ENCODE results near the gene OAT.
A peak's percentile ranks its signal among the peaks of the same experiment; 100 is the strongest.
"Not testable (repeated sequence)": the region's sequence is repeated elsewhere in the genome, so short reads cannot be mapped to it uniquely, and the experiment has no call there.

Gene OAT

DNA sequence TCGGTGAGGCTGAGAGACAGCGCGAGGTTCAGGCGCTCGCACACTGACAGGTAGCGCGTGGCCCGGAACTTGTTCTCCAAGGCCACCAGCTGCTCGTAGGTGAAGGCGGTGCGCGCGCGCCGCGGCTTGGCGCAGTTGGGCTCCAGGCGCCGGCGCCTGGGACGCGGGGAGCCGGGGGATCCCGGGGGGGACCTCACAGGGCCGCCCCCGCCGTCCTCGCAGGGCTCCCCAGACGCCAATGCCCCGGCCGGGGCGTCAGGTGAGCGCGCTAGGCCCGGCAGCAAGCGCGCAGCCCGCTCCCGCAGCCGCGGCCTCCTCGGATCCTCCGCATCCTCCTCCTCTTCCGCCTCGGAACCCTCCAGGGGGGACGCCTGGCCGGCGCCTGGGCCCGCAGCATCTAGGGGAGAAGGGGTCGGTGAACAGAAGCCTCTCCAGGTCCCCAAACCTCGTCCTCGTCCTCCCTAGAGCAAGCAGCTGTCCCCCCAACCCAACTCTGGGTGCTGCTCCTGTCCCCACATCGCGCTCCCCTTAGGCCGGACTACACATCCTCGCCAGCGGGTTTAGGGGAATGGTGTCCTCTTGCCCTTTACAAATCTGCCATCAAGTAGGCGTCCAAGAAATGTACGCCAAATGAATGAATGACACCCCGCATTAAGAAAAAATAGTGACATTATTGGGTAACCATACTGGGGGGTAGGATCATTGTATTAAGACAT is 29.2 kb upstream of the OAT start:
- no peak for DNase-seq (ENCODE audit: low spot score)

DNA sequence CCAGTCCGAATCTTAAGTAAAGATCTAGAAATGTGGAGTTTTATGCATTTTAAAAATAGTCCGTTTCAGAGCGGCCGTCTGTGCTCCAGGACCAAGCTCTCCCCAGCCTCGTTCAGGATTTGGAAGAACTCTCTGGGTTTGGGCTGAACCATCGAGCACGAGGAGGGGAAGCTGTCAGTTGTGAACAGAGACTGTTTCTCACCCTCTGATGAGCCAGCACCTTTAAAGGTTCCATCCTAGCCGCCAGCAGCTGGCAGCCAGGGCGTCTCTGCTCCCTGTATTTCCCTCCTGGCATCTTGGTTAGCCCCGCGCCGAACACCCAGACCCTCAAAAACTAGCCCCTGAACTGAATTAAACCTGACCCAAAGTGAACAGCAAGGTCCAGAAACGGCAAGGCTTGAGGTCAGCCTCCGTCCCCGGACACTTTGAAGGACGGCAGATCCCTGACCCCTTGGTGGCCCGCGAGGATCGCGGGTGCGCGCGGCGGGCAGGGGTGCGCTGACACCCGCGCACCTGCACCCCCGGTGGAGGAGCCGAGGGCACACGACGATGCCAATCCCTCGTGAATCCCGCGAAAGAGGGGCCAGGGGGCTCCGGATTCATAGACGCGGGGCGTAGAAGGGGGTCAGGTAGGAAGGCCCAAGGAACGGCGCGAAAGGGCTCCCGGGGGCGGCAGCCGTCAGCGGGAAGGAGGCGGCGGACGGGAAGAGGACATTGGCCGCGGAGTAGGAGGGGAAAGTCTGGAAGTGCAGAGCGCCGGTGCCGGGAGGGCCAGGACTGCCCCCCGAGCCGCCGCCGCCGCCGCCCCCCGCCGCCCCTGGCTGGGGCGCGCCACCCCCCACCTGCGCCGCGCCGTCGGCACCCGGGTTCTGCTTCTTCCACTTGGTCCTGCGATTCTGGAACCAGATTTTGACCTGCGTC is 28.4 kb upstream of the OAT start:
- DNase-seq (ENCODE audit: low spot score): no peak

DNA sequence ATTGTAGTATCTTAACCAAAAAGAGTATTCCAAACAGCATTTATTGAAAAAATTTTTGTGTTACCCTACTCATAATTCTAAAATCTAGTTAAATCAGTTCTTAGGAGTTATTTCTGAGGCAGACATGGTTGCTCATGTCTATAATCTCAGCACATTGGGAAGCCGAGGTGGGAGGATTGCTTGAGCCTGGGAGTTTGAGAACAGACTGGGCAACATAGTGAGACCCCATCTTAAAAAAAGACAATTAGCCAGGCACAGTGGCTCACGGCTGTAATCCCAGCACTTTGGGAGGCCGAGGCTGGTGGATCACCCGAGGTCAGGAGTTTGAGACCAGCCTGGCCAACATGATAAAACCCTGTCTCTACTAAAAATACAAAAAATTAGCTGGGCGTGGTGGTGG is 23.0 kb upstream of the OAT start:
- DNase-seq (ENCODE audit: low spot score): not testable (repeated sequence)

DNA sequence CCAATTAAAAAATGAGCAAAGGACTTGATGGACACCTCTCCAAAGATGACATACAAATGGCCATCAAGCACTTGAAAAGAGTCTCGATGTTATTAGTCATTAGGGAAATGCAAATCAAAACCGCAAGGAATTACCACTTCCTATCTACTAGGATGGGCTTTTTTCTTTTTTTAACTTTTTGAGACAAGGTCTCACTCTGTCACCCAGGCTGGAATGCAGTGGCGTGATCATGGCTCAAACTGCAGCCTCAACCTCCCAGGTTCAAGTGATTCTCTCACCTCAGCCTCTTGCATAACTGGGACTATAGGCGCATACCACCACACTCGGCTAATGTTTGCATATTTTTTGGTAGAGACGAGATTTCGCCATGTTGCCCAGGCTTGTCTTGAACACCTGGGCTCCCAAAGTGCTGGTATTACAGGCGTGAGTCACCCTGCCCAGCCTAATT is 17.5 kb upstream of the OAT start:
- peak; percentile 1 for DNase-seq (ENCODE audit: low spot score)

DNA sequence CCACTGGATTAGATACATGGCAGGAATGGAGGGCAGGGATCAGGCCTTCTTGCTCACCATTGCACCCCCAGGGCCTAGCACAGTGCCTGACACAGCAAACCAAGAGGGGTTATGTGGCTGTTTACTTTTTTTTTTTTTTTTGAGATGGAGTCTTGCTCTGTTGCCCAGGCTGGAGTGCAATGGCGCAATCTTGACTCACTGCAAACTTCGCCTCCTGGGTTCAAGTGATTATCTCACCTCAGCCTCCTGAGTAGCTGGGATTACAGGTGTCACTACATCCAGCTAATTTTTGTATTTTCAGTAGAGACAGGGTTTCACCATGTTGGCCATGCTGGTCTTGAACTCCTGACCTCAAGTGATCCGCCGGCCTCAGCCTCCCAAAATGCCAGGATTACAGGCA is 17.0 kb upstream of the OAT start:
- not testable (repeated sequence) for DNase-seq (ENCODE audit: low spot score)

DNA sequence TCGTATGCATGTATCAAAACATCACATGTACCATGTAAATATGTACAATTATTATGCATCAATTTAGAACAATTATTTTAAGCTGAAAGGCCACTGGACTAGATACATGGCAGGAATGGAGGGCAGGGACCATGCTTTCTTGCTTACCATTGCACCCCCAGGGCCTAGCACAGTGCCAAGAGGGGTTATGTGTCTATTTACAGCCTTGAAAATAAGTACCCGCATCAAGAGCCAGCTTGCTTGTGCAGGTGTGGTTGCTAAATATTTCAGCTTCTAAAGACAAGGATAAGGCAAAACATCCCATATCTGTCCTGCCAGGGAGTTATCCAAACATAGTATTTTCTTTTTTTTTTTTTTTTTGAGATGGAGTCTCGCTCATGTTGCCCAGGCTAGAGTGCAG is 14.7 kb upstream of the OAT start:
- DNase-seq (ENCODE audit: low spot score): no peak

DNA sequence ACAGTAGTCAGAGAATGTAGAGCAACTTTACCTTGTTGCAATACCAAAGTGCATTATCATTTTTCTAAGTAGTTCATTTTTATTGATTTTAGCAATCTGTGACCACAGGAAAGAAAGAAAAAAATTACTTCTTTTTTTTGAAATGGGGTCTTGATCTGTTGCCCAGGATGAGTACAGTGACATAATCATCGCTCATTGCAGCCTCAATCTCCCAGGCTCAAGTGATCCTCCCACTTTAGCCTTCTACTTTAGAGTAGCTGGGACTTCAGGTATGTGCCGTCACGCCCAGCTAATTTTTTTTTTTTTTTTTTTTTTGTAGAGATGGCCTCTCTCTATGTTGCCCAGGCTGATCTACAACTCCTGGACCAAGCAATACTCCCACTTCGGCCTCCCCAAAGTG is 11.4 kb upstream of the OAT start:
- no peak for DNase-seq (ENCODE audit: low spot score)

DNA sequence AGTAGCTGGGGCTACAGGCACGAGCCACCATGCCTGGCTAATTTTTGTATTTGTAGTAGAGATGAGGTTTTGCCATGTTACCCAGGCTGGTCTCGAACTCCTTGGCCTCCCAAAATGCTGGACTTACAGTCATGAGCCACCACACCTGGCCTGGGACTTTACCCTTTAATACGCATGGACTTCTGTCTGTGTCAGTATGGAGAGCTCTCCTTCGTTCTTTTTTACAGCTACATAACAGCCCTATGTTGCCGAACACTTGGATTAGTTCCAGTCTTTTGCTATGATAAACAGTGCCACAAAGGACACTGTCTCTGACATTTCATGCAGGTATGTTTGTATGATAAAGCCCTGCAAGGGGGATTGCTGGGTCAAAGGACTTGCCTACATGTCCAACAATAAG is 10.9 kb upstream of the OAT start:
- DNase-seq (ENCODE audit: low spot score): no peak

DNA sequence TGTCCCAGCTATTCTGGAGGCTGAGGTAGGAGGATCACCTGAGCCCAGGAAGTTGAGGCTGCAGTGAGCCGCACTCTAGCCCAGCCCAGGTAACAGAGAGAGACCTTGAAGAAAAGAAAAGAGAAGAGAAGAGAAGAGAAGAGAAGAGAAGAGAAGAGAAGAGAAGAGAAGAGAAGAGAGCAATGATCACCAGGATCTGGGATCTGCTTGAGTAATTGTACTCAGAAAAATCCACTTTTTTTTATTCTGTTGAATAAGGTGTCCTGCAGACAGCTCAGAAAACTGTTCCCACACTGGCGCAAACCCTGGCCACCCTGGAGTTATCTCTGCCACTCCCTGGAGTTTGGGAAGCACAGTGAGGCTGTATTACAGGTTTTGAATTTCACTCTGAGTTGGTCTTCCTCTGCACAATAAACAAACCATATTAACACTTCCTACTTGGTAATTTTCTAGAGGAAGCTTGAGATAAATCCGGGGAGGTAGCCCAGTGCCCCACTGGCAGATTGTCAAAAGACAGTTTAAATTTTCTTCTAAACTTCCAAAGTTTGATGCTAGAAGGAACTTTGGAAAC is 9.6 kb upstream of the OAT start:
- DNase-seq (ENCODE audit: low spot score): no peak

DNA sequence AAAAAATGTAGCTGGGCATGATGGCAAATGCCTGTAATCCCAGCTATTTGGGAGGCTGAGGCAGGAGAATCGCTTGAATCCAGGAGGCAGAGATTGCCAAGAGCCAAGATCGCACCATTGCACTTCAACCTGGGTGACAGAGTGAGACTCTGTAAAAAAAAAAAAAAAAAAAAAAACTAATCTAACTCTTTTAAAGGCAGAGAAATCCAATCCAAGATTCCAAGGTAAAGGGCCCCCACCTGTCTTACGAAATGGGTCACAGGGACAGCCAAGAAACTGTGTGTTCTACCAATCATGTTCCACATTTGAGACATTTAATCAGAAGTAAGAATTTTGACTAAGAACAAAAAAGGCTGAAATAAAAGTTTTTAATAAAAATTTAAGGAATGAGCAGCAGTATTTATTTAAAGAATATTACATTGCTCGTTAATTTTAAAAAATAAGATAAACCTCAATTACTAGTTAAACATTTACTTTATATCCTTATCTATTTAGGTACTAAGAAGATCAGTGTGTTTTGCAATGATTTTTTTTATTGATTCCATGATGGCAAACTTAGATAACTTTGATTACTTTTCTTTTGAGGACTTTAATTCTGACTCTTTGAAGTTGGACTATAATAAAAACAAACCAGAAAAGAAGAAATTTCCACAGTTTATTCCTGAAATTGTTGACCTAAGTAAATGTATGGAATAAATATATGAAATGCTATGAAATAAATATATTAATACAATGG is 6.7 kb upstream of the OAT start:
- no peak for DNase-seq (ENCODE audit: low spot score)

DNA sequence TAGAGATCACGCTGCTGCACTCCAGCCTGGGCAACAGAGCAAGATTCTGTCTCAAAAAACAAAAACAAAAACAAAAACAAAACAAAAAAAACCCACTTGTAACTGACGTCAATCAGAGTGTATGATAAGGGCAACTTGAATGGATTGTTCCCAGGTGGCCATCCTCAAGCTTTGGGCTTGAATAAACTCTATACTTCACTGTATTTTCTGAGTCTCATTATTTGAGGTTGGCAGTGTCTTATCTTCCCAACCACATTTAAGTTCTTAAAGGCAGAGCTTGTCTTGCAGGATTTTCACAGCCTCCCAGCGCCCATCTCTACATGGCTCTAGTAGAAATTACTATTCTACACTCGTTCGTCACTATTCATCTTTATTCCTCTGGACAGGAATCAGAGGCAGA is 5.1 kb upstream of the OAT start:
- no peak for DNase-seq (ENCODE audit: low spot score)

DNA sequence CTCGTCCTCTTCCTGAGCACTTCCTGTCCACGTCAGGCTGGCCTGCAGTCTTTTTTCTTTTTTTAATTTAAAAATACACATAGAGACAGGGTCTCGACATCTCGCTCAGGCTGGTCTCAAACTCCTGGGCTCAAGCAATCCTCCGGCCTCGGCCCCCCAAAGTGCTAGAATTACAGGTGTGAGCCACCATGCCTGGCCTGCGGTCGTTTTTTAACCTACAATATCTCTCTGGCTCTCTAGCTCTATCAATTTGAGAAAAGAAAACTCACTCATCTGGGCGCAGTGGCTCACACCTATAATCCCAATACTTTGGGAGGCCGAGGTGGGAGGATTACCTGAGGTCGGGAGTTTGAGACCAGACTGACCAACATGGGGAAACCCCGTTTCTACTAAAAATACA is 4.0 kb upstream of the OAT start:
- DNase-seq (ENCODE audit: low spot score): no peak

DNA sequence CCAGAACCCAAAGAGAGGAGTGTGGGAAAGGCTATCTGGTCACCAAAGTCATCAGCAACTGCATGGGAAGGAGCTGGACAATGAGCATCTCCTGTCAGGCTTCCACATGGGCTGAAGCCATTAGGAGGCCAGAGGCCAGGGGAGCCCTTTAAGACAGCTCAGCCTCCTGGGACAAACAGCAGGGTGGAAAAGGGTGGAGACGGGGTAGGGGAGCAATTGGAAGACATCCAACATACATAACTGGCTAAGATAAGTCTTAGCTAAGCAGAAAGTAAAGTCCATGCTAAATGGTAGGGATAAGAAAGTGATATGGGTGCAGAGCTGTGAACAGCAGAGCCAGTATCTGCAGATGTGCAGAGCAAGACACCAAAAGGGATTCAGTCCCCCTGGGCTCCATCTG is 1.5 kb upstream of the OAT start:
- DNase-seq (ENCODE audit: low spot score): no peak

DNA sequence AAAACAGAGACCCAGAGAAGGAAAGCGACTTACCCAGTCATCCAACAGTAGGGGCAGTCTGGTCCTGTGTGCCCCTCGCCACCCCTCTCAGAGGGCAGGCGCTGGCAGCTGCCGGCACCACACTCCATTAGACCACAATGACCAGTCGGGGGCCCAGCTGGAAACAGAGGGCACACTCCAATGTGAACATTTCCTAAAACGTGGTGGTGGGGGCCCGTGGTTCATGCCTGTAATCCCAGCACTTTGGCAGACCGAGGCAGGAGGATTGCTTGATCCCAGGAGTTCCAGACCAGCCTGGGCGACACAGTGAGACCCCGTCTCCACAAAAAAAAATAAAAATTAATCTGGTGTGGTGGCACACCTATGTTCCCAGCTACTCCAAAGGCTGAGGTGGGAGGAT is 912 bp upstream of the OAT start:
- no peak for DNase-seq (ENCODE audit: low spot score)

DNA sequence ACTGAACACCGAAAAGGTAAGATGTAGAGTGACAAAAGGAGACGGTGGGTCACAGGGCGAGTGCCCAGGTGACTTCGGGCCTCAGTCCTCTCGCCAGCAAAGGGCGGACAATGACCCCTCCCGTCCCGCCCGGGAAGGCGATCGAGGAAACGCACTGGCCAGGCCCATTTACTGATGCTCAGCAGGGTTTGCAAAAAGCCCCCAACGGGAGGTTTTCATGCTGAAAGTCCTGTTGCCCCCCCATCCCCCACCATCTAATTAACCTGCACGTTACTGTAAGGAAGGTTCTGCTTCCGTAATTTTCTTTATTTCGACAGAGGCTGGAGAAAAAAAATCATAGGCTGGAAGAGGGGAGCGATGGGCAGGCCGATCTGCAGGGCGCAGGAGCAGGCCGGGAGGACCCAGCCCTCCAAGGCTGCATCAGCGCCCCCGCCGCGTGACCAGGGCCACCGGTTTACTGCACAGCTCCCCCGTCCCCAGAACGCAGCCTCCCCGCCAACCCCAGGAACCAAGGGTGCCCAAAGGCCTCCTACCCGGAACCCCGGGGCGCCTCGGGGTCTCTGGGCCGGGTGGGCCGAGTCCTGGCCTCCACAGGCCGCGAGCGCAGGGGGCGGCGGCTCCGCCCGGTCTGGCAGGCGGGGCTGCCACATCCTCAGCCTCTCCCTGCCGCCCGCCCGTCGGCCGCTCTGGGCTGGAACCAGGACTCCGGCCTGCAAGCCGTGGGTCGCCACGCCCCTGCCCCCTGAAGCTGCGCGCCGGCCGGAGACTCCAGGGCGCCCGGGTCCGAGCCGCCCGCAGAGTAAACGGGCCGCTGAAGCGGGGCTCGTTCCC is 613 bp downstream of the OAT start:
- DNase-seq (ENCODE audit: low spot score): peak; percentile 32

DNA sequence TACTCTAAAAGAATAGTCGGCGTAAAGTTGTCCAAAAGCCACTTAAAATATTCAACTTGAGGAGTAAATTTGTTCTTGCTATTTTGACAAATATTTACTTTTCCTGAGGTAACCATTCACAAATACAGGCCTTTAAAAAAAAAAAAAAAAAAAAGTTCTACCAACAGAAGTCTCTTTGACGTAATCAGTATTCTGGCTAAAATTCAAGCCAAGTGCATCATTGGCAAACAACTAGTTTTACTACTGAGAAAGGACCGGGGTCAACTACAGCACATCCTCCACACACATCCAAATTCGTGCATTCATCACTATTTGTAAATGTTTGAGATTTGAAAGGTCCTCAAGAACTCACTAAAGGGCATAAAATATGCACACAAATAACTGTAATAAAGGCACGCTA is 2.0 kb downstream of the OAT start:
- DNase-seq (ENCODE audit: low spot score): no peak

DNA sequence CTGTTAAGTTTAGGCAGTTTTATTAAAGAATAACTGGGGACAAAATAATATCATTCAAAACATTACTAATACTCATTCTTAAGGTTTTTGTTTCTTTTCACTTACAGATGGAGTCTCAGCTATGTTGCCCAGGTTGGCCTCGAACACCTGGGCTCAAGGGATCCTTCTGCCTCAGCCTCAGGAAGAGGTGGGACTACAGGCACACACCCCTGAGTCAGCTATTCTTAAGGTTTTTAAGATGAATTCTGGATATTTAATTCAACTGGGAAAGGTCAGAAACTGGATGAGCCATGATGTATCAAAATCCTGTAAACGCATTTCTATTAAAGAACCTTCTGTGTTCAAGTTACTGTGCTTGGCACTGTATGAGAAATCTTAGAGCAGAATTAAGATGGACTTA is 3.5 kb downstream of the OAT start:
- no peak for DNase-seq (ENCODE audit: low spot score)

DNA sequence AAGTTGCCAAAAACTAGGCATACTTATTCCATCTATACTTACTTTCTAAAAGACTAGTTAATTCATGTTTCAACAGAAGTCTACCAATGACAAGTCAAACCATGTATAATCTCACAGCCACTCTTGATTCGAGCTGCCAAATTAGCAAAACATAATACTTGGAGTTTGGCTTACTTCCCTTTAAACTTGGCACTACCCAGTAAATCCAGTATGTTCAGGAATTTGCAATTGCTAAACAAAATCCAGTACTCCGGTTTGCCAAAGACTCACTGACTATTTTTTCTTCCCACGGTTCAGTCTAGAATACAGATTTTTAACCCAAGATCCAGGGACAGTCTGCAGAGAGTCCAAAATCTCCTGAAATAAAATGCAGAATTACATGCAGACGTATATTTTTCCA is 4.6 kb downstream of the OAT start:
- DNase-seq (ENCODE audit: low spot score): no peak

DNA sequence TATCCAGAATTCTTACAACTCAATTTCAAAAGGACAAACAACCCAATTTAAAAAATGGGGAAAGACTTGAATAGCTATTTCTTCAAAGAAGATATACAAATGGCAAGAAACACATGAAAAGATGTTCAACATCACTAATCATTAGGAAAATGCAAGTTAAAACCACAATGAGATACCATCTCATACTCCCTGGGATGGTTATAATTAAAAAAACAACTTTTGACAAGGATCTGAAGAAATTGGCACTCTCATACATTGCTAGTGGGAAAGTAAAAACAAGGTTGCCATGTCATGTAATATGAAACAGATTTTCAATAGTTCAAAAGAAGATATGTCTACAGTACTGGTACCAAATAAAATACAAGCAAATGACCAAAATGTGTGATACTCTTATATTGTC is 9.0 kb downstream of the OAT start:
- DNase-seq (ENCODE audit: low spot score): no peak

DNA sequence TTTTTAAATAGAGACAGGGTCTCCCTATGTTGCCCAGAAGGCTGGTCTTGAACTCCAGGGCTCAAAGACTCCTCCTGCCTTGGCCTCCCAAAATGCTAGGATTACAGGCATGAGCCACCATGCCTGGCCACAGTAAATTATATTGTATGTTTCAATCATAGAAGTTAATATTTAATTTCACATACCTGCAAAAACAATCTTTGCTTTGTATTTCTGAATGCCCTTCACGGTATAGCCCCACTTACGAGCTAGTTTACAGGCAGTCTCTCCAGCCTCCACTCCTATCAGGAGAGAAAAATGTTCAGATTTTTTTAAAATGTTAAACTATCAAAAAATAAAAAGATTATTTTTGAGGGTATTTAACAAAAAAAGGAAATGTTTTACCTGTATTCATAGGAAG is 10.4 kb downstream of the OAT start:
- no peak for DNase-seq (ENCODE audit: low spot score)

DNA sequence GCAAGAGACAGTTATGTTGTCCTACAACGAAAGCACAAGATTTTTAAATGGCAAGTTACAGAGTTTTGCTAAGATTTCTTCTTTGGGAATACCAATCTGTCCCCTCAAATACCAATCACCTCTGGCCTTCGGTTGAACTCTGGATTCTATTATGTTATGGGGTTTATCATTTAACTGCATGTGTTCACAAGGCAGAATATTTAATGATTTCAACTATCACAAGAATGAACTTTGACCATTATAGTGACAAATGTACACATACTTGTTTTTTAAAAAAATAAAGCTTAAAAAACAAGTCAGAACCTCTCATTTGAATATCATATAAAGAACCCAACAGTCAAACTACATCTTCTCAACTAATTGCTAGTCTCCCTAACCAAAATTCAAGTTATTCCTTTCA is 11.3 kb downstream of the OAT start:
- no peak for DNase-seq (ENCODE audit: low spot score)

DNA sequence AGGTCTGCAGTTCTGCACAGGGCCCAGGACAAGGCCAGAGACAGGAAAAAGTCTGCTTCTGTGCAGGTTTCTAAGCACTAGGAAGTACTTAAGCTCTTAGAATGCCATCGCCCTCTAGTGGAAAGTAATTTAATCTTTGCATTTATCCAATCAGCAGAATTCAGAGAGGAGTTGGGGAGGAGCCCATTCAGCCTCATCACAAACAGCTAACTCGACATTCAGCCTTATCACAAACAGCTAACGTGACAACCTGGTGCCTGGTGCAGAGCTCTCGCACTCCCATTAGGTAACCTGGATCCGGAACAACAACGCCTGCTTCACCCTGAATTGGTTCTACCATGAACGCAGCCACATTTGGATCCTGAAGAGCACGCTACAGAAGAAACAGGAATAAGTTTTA is 15.2 kb downstream of the OAT start:
- DNase-seq (ENCODE audit: low spot score): peak; percentile 78

All from CD4-positive, alpha-beta T cell treated with Interleukin-2 at 100 ng/mL for 4 hours (primary cell).